A673 (cell line): ENCODE results near the gene GPR26.

Source experiments
- CTCF ChIP-seq: fragments of 300-800, 200-600 bp; sonication (generic); conservative IDR thresholded peaks from 2 replicates; pipeline ENCODE4 v1.5.1; 2017; ENCODE audit warnings: low read depth, mild to moderate bottlenecking, antibody characterized with exemption, low read length, moderate library complexity, mixed read lengths
- EZH2 ChIP-seq: fragments of 200-600 bp; sonication (generic); IDR thresholded peaks from 2 replicates; pipeline ENCODE4 v1.6.1; 2017; ENCODE audit warnings: borderline replicate concordance, low read depth, mild to moderate bottlenecking, mixed read lengths, antibody characterized with exemption, low read length; ENCODE audit not compliant: poor library complexity, severe bottlenecking

GRCh38 chr10:123633636-123634035 lies 32.5 kb upstream of the GPR26 start:
- TF ChIP-seq CTCF (no peak), EZH2 (no peak)
